K562 (cell line): Measurements from ENCODE around the gene BRAF. TPM values are rescaled to one million over a fixed set of nuclear protein-coding genes. Genes with fewer than 3 reads are reported as not detected.

Experiments
- ATAC-seq: fragments of 200-7000 bp; cut with Tn5 transposase; 3 replicates; pipeline ENCODE4 v1.9.1; 2020; ENCODE audit warnings: moderate library complexity
- BruUV-seq: library from RNA; stranded (reverse); fragments of 400-500 nt; replicated peaks from 2 replicates; lab custom pipeline; 2021; lab: Mats Ljungman, UMichigan
- CTCF ChIA-PET: fragments of 300-600 bp; formaldehyde crosslinking; extraction: SDS; loops from one replicate; lab custom pipeline; 2021; ENCODE audit warnings: low intra/inter-chr PET ratio; lab: Yijun Ruan, JAX
- POLR2A ChIA-PET: fragments of 300-600, 350-650 bp; sonication (Branson Sonifier 250); formaldehyde crosslinking; extraction: SDS; loops from one replicate; lab custom pipeline; 2021; ENCODE audit warnings: antibody characterized with exemption, inconsistent platforms; lab: Yijun Ruan, JAX
- DNase-seq, 4 experiments: peaks; one replicate each; pipeline versions ENCODE4 v3.0.0 to v3.0.0-alpha.2; 2011 to 2018; ENCODE audit warnings: low spot score in 3 of 4, mixed read lengths in 3 of 4; ENCODE audit errors: extremely low read depth in 1 of 4
- FAIRE-seq: peaks from 2 replicates; lab custom pipeline; 2011; peaks lifted over from hg19 to GRCh38; lab: Jason Lieb, UNC
- H2AFZ ChIP-seq: 2 replicates; pipeline ENCODE4 v1.6.0; 2011; ENCODE audit warnings: low read depth, low read length, control low read depth, inconsistent platforms
- H3K27ac ChIP-seq: fragments of 200-600 bp; 3 replicates; pipeline ENCODE4 v1.8.0; 2011; ENCODE audit warnings: low read depth, mild to moderate bottlenecking, control low read depth, inconsistent platforms, low read length, moderate library complexity, mixed read lengths; ENCODE audit errors: extremely low read depth
- H3K27me3 ChIP-seq, 2 experiments: fragments of 300-600 bp in 1 of 2; 2 replicates in 1 of 2; 3 replicates in 1 of 2; pipeline versions ENCODE4 v1.6.0 to v1.8.0; 2011; ENCODE audit warnings: inconsistent platforms in 2 of 2, low read length in 2 of 2, mild to moderate bottlenecking in 1 of 2, mixed read lengths in 1 of 2, moderate library complexity in 1 of 2; ENCODE audit not compliant: control insufficient read depth in 2 of 2, insufficient read depth in 2 of 2
- H3K36me3 ChIP-seq: fragments of 300-600 bp; 3 replicates; pipeline ENCODE4 v1.8.0; 2011; ENCODE audit warnings: mild to moderate bottlenecking, low read length, inconsistent platforms; ENCODE audit not compliant: control insufficient read depth, insufficient read depth
- H3K4me1 ChIP-seq, 2 experiments: fragments of 200-600 bp in 1 of 2; replicated peaks in 1 of 2; 2 replicates in 1 of 2; 3 replicates in 1 of 2; pipeline versions ENCODE4 v1.5.1 to v1.8.0; 2011; ENCODE audit warnings: inconsistent platforms in 2 of 2, low read length in 2 of 2, mild to moderate bottlenecking in 1 of 2, mixed read lengths in 1 of 2, moderate library complexity in 1 of 2; ENCODE audit not compliant: control insufficient read depth in 2 of 2, insufficient read depth in 2 of 2
- H3K4me2 ChIP-seq: 2 replicates; pipeline ENCODE4 v1.6.1; 2011; ENCODE audit warnings: low read length, control low read depth, inconsistent platforms, mixed read lengths; ENCODE audit not compliant: insufficient read depth
- H3K4me3 ChIP-seq: fragments of 200-600 bp; sonication (generic), shearing (Covaris generic); 2 replicates; pipeline ENCODE4 v1.5.1; 2016; ENCODE audit warnings: control low read depth, inconsistent platforms
- H3K79me2 ChIP-seq: fragments of 200-600 bp; 3 replicates; pipeline ENCODE4 v1.8.0; 2011; ENCODE audit warnings: low read length, inconsistent platforms; ENCODE audit not compliant: control insufficient read depth, insufficient read depth
- H3K9ac ChIP-seq, 2 experiments: 2 replicates each; pipeline versions ENCODE4 v1.6.0 to v1.6.1; 2011; ENCODE audit warnings: low read depth in 2 of 2, low read length in 2 of 2, control low read depth in 1 of 2, inconsistent platforms in 1 of 2, mild to moderate bottlenecking in 1 of 2, mixed read lengths in 1 of 2; ENCODE audit not compliant: insufficient read depth in 1 of 2
- H3K9me1 ChIP-seq: one replicate; pipeline ENCODE4 v1.6.0; 2011; ENCODE audit warnings: inconsistent platforms, mild to moderate bottlenecking, low read length, moderate library complexity; ENCODE audit not compliant: control insufficient read depth, insufficient read depth
- H3K9me3 ChIP-seq: replicated peaks from 2 replicates; pipeline ENCODE4 v1.5.1; 2011; ENCODE audit warnings: low read depth, low read length, inconsistent platforms; ENCODE audit not compliant: control insufficient read depth, insufficient read depth
- H4K20me1 ChIP-seq: replicated peaks from 2 replicates; pipeline ENCODE4 v1.6.1; 2011; ENCODE audit warnings: low read length, inconsistent platforms, mixed read lengths; ENCODE audit not compliant: control insufficient read depth, insufficient read depth
- DACH1 ChIP-seq: fragments of 450-650 bp; IDR thresholded peaks from 2 replicates; pipeline ENCODE4 v1.6.1; 2018; ENCODE audit not compliant: partially characterized antibody
- HINFP ChIP-seq: fragments of 450-650 bp; conservative IDR thresholded peaks from 2 replicates; pipeline ENCODE4 v1.6.1; 2016; ENCODE audit warnings: missing genetic modification characterization, low read depth, mild to moderate bottlenecking, control low read depth, missing compliant biosample characterization
- HIVEP1 ChIP-seq: fragments of 250-450 bp; sonication (Bioruptor Pico); IDR thresholded peaks from 2 replicates; pipeline ENCODE4 v1.4.0; 2020; ENCODE audit warnings: mild to moderate bottlenecking
- HOXB6 ChIP-seq: fragments of 250-450 bp; sonication (Bioruptor Pico); IDR thresholded peaks from 2 replicates; pipeline ENCODE4 v1.5.1; 2022; ENCODE audit warnings: mild to moderate bottlenecking, borderline replicate concordance
- ZFP36 ChIP-seq: fragments of 150-350 bp; IDR thresholded peaks from 2 replicates; pipeline ENCODE4 v1.6.1; 2018; ENCODE audit warnings: low read length, low read depth; ENCODE audit not compliant: partially characterized antibody
- WGBS: fragments of 100-300 bp; shearing (Covaris generic); methylation state at CpG from one replicate; pipeline ENCODE4 v1.1.6; 2016; ENCODE audit warnings: low coverage, mixed read lengths; ENCODE audit not compliant: insufficient coverage; ENCODE audit errors: missing lambda C conversion rate; 5-methylcytosine and 5-hydroxymethylcytosine counted together
- in situ Hi-C: fragments of 300-500 bp; cut with MboI; formaldehyde crosslinking; loops from 4 replicates; pipeline ENCODE4 v1.15.0; 2018; ENCODE audit warnings: inconsistent platforms, mixed read lengths
- intact Hi-C: fragments of 100-400 bp; cut with micrococcal nuclease; formaldehyde crosslinking; loops from 2 replicates; pipeline ENCODE4 v1.14.2; 2022
- polyA plus RNA-seq, 8 experiments: library from polyadenylated mRNA; depleted of rRNA in 4 of 8; stranded (reverse) in 5 of 8; unstranded in 3 of 8; fragments of >200 nt; fragmentation: Nextera tagmentation in 2 of 8; fragmentation: Illumina TruSeq in 1 of 8; extraction: Ambion mirVana in 2 of 8; extraction: Trizol in 1 of 8; gene quantifications; 2 replicates each; pipeline versions ENCODE4 v1.2.1 to v1.2.3, GENCODE V29; 2011 to 2014; ENCODE audit warnings: inconsistent platforms in 1 of 8, missing spikeins in 1 of 8
- total RNA-seq, 7 experiments: library from RNA; depleted of rRNA in 6 of 7; stranded (reverse); fragments of >200 nt in 6 of 7; fragmentation: Illumina TruSeq in 2 of 7; extraction: Trizol in 2 of 7; gene quantifications; 2 replicates each; pipeline versions ENCODE4 v1.2.1 to v1.2.3, GENCODE V29; 2011 to 2021; ENCODE audit warnings: low replicate concordance in 1 of 7

Gene BRAF
- total and polyA plus RNA-seq, 9 of the 15 experiments (the other 6 are each of a cell fraction or from before 2014, with no cell fraction given), result 3.6 to 38.3 (median 21.9) TPM

DNA sequence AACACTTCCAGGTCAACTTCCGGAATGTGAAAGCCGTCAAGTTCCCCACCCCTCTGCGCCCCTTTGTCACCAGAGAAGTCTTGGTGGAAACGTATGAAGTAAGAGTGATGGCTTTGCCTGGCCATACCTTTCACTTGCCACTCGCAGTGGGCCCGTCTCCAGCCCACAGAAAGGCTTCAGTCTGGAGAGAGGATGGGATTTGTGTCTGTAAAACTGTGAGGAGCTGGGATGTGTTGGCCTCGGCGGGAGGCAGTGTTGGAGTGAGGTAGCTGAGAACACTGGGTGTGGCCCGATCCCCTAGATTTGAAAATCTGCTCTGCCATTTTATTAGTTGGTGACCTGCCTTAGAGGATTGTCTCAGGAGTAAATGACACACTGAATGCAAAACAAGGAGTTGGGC is 245.5 kb downstream of the BRAF start:
- TF ChIP-seq HOXB6 (CRISPR knock-in tag), result no peak
- no peak for TF ChIP-seq DACH1
- no peak for TF ChIP-seq ZFP36
- no peak for TF ChIP-seq HINFP (tag)
- no peak for TF ChIP-seq HIVEP1 (CRISPR knock-in tag)
- WGBS, result 83% methylated on average over 9 of the region's 9 CpGs
- Histone ChIP-seq H3K4me2 (no peak overlapping the region), H3K4me1 (peaks cover 4 to 9% of the 10 kb centered on the region in 2 experiments; a peak in 3 of 5 replicates), H3K4me3 (no peak overlapping the region), H3K79me2 (no peaks in the 10 kb centered on the region), H3K9me1 (no peaks in the 10 kb centered on the region), H3K27me3 (no peaks in the 10 kb centered on the region), H3K36me3 (peaks cover 6% of the 10 kb centered on the region; the same call in 1 of the 3 replicates), H3K9ac (no peak overlapping the region; a peak in 1 of 4 replicates), H3K27ac (no peak overlapping the region), H3K9me3 (no peaks in the 10 kb centered on the region), H4K20me1 (peaks cover 7% of the 10 kb centered on the region; the same call in 1 of the 2 replicates), H2AFZ (no peak overlapping the region)
- DNase-seq (no peak), ATAC-seq (no peak), FAIRE-seq (no peak)
- CTCF ChIA-PET, result no interaction called here
- BruUV-seq, result no TSS peak
- POLR2A ChIA-PET, result interaction anchor here (0.6 kb wide), 1 partner anchor 393 kb away, joined by 4 read pairs; no protein-coding TSS in a partner anchor
- in situ Hi-C loops, result no loop called here
- intact Hi-C loops, result loop anchor here (10.0 kb wide), 2 partner anchors 306 to 856 kb away; no protein-coding TSS in a partner anchor
